GM11168 (cell line): ENCODE data around the gene SLBP.

Source experiments
- in situ Hi-C: fragments of 300-500 bp; cut with MboI; formaldehyde crosslinking; loops from one replicate; pipeline ENCODE4 v1.12.0; 2022; ENCODE audit warnings: low sequenced_read_pairs; ENCODE audit not compliant: unreplicated experiment

Gene SLBP

GRCh38 chr4:1749826-1750225 lies 37.7 kb upstream of the SLBP start:
- in situ Hi-C loops = loop anchor here (10.0 kb wide), 1 partner anchor 65 kb away; no protein-coding TSS in a partner anchor

DNA sequence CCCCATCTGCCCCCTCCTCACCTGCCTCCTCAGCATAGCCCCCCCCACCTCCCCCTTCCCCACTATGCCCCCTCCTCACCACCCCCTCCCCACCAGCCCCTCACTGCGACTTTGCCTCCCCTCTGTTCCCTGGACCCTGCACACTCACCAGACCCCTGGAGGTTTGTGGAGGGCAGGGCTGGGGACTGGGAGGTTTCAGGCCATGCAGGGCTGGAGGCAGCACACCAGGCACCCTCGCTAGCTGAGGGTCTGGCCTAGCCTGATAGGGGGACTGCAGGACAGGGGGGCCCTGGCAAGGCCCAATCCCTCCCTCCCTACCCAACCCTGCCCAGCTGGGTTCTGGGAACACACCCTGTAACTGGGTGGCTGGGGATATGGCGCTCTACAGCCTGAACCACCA lies 37.3 kb upstream of the SLBP start:
- in situ Hi-C loops = loop anchor here (10.0 kb wide), 1 partner anchor 65 kb away; no protein-coding TSS in a partner anchor

- in situ Hi-C loops = loop anchor here (10.0 kb wide), 1 partner anchor 66 kb away; no protein-coding TSS in a partner anchor
Measured at GRCh38 chr4:1748465-1748995, 36.4 kb upstream of the SLBP start.

DNA sequence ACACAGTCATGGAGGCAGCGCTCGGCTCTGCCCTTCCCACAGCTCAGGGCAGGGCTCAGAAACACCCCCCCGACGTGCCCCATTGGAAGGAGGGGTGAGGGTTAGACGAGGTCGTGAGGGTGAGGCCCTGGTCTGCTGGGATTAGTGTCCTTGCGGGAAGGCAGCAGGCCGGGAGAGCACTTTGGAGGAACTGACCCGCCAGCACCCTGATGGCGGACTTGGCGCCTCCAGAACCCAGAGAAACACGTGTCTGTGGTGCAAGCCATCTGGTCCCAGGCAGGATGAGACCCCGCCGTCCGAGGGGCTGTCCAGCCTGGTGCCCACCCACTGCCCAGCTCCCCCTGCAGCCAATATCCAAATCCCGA lies 35.5 kb upstream of the SLBP start:
- in situ Hi-C loops = loop anchor here (10.0 kb wide), 1 partner anchor 67 kb away; no protein-coding TSS in a partner anchor

DNA sequence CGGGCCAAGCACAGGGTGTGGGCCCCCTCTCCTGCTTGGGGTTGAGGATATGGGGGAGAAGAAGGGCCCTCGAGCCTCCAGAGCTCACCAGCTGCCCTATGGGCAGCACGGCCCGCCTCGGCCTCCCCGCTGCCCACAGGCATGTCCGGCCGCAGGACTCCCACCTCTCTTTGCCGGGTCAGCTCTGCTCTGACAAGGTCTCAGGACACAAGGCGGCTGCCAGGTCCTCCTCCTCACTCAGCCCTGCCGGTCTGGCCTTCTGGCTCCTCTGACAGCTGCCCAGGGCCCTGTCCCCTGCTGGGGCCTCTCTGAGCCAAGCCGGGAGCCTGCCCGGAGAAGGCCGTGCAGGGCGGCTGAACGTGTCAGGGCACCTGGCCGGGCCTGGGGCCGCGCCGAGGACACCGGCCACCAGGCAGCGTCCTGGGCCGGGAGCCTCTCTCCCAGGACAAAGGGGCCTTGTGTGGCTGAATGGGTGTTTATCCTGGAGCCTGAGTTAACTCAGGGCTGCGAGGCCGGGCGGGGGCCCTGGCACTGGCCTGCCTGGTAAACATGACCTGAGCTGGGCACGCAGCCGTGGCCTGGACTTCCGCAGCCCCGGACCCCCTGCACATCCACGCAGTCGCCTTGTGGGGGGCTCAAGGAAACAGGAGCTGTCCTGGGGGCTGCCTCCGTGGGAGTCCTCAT lies 34.9 kb upstream of the SLBP start:
- in situ Hi-C loops = loop anchor here (10.0 kb wide), 1 partner anchor 68 kb away; no protein-coding TSS in a partner anchor

- in situ Hi-C loops = loop anchor here (10.0 kb wide), 1 partner anchor 69 kb away; no protein-coding TSS in a partner anchor
Measured at GRCh38 chr4:1746265-1746691, 34.2 kb upstream of the SLBP start.

GRCh38 chr4:1745697-1746096 lies 33.6 kb upstream of the SLBP start:
- in situ Hi-C loops = loop anchor here (10.0 kb wide), 1 partner anchor 69 kb away; no protein-coding TSS in a partner anchor

DNA sequence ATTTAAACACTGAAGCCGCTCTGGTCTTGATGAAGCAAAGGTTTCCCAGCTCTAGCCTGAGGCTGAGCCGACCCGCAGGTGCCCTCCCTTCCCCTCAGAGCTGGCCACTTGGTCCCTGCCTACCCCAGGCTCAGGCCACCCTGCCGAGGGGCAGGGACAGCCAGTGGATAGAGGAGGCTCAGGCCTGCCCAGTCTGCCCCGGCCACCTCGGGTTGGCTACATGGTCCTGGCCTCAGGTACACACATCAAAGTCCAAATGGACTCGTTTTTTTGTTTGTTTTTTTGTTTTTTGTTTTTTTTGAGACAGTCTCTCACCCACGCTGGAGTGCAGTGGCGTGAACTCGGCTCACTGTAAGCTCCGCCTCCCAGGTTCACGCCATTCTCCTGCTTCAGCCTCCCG lies 33.0 kb upstream of the SLBP start:
- in situ Hi-C loops = loop anchor here (10.0 kb wide), 1 partner anchor 70 kb away; no protein-coding TSS in a partner anchor

GRCh38 chr4:1744552-1744951 lies 32.4 kb upstream of the SLBP start:
- in situ Hi-C loops = loop anchor here (10.0 kb wide), 1 partner anchor 70 kb away; no protein-coding TSS in a partner anchor

GRCh38 chr4:1743975-1744374 lies 31.9 kb upstream of the SLBP start:
- in situ Hi-C loops = loop anchor here (10.0 kb wide), 1 partner anchor 71 kb away; no protein-coding TSS in a partner anchor

DNA sequence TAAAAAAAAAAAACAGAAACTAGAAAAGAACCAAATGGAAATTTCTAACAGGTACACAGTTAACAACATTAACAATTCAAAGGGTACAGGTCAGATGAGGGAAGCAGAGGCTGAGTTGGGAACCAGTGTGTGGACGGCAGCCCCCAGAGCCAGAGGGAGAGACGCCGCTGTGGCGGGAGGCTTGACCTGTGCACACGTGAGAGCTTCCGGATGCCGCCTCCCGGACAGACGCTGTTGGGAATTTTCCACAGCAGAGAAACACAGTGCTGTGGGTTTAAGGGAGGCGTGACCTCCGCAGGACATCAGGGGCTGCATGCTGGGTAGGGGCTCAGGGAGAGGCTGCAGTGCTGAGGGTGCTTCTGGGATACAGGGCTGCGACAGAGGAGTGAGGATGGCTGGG lies 31.4 kb upstream of the SLBP start:
- in situ Hi-C loops = loop anchor here (10.0 kb wide), 1 partner anchor 71 kb away; no protein-coding TSS in a partner anchor

- in situ Hi-C loops = loop anchor here (10.0 kb wide), 1 partner anchor 74 kb away; no protein-coding TSS in a partner anchor
Measured at GRCh38 chr4:1741208-1741607, 29.1 kb upstream of the SLBP start.

GRCh38 chr4:1740021-1740545 lies 28.0 kb upstream of the SLBP start:
- in situ Hi-C loops = loop anchor here (10.0 kb wide), 1 partner anchor 75 kb away; no protein-coding TSS in a partner anchor

DNA sequence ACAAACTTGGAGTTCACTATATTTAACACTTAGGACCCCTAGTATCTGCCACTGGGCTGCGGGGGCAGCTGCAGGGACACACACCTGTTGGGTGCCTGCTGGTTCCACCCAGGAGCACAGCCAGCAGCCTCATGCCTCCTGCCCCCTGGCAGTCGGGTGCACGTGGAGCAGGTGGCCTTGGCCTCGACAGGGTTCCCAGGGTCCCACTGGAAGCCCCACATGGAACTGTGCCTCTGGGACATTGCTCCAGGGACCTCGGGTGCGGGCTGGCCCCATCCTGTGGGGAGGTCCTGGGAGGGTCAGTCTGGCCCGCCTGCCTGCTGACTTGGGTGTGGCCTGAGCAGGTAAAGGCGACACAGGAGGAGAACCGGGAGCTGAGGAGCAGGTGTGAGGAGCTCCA lies 27.2 kb upstream of the SLBP start:
- in situ Hi-C loops = no loop called here

- in situ Hi-C loops = no loop called here
Measured at GRCh38 chr4:1738410-1738809, 26.3 kb upstream of the SLBP start.

- in situ Hi-C loops = no loop called here
Measured at GRCh38 chr4:1737666-1738065, 25.5 kb upstream of the SLBP start.

GRCh38 chr4:1736812-1737211 lies 24.7 kb upstream of the SLBP start:
- in situ Hi-C loops = no loop called here

GRCh38 chr4:1735215-1735614 lies 23.1 kb upstream of the SLBP start:
- in situ Hi-C loops = no loop called here

DNA sequence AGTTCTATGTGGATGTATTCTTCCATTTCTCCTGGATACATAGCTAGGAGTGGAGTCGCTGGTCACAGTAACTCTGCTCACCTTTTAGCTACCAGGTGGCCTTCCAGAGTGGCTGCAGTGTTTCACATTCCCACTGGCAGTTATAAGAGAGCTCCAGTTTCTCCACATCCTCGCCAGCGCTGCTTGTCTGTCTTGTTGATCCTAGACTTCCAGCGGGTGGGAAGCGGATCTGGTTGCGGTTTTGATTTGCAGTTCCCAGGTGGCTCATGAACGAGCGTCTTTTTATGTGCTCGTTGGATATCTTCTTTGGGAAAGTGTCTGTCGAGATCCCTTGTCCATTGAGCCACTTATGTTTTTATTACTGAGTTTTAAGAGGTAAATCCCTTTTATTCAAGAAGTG lies 20.8 kb upstream of the SLBP start:
- in situ Hi-C loops = no loop called here

- in situ Hi-C loops = no loop called here
Measured at GRCh38 chr4:1731180-1731579, 19.1 kb upstream of the SLBP start.

DNA sequence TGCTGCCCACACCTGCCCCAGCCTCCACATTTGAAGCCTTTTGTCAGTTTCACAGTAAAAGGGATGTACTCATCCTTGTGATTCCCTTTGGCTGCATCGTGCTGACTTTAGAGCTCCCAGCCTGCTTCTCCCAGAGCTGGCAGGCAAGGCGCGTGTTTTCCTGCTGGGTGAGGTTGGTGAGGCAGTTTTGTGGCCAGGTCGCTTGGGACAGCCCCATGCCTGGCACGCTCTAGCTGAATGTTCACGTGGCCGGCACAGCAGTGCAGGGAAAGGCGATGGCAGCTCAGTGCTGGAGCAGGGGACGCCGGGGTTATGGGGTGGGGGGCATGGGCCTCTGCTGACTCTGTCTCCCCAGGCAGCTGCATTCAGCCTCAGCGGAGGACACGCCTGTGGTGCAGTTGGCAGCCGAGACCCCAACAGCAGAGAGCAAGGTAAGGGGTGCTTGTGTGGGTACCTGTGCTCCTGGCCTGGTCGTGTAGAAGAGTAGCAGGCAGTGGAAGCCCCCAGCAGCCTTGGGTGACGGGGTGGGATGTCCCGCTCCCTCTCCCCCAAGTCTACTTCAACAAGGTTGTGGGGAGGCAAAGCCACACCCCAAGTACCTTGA lies 18.5 kb upstream of the SLBP start:
- in situ Hi-C loops = no loop called here
